ENCODE measurements around the gene TMEM132D.

The TMEM132D gene

DNA sequence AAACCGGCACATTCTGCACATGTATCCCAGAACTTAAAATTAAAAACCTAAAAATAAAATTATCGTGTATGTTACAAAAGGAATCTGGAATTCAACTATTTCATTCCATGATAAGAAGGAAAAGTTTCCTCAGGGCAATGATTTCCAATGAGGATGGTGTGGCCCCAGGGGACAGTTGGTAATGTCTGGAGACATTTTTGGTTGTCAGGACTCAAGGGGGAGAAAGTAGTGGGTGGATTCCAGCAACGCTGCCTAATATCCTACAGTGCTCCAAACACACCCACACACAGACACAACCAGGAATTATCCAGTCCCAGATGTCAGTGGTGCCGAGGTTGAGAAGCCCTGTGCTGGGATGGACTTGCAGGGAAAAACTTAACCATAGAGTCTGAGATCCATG, 228.3 kb downstream of the TMEM132D start:
- POLR2A ChIA-PET: no interaction called here

DNA sequence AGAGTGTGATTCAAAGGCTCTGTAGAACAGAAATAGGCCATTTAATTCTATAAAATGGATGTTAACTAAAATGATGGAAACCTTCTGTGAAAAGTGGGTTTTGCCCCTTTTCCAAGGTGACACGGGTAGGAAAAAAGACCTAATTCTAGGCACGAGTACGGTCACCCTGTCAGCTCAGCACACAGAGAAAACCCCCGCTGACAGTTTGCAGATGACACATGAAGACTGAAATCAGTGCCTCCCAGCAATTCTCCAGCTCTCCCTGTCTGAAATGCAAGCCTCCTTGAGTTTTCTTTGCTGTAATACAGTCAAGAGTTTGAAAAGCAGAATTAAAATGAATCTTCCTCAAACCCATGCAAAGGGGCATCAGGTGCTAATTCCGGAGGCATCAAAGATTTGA, 230.0 kb downstream of the TMEM132D start:
- ChIA-PET CTCF (no interaction called here), POLR2A (no interaction called here)
- no peak for DNase-seq (ENCODE audit: extremely low spot score)
- TF ChIP-seq, protein P1, sequence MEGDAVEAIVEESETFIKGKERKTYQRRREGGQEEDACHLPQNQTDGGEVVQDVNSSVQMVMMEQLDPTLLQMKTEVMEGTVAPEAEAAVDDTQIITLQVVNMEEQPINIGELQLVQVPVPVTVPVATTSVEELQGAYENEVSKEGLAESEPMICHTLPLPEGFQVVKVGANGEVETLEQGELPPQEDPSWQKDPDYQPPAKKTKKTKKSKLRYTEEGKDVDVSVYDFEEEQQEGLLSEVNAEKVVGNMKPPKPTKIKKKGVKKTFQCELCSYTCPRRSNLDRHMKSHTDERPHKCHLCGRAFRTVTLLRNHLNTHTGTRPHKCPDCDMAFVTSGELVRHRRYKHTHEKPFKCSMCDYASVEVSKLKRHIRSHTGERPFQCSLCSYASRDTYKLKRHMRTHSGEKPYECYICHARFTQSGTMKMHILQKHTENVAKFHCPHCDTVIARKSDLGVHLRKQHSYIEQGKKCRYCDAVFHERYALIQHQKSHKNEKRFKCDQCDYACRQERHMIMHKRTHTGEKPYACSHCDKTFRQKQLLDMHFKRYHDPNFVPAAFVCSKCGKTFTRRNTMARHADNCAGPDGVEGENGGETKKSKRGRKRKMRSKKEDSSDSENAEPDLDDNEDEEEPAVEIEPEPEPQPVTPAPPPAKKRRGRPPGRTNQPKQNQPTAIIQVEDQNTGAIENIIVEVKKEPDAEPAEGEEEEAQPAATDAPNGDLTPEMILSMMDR (IDR thresholded peaks at IDR 0.05; ENCODE audit: control extremely low read depth, extremely low read depth, low read depth, missing control alignments): no peak

More for the DNA sequence above, 228.3 kb downstream of the TMEM132D start:
- CTCF ChIA-PET: no interaction called here
- TF ChIP-seq, protein P1 (IDR thresholded peaks at IDR 0.05; ENCODE audit: control extremely low read depth, extremely low read depth, low read depth, missing control alignments): no peak
- no peak for DNase-seq (ENCODE audit: extremely low spot score)

DNA sequence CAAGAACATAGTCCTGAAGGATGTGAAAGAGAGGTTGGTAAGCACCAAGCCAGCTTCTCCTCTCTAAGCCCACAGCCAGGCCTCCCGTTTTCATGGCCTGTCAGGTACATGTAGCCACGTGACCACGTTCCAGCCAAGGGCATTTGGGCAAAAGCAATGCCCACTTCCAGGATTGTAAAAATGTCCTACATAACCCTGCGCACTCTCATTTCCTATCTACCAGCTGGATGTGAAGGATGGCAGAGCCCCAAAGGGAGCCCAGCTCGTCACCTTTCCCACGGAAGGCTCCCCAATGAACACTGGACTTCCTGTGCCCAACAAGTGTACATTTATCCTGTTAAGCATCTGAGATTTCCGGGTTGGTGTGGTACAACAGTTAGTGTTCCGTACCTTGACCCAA, 231.7 kb downstream of the TMEM132D start:
- POLR2A ChIA-PET: no interaction called here
- no peak for DNase-seq (ENCODE audit: extremely low spot score)
- TF ChIP-seq, protein P1 (IDR thresholded peaks at IDR 0.05; ENCODE audit: control extremely low read depth, extremely low read depth, low read depth, missing control alignments): no peak
- CTCF ChIA-PET: no interaction called here

DNA sequence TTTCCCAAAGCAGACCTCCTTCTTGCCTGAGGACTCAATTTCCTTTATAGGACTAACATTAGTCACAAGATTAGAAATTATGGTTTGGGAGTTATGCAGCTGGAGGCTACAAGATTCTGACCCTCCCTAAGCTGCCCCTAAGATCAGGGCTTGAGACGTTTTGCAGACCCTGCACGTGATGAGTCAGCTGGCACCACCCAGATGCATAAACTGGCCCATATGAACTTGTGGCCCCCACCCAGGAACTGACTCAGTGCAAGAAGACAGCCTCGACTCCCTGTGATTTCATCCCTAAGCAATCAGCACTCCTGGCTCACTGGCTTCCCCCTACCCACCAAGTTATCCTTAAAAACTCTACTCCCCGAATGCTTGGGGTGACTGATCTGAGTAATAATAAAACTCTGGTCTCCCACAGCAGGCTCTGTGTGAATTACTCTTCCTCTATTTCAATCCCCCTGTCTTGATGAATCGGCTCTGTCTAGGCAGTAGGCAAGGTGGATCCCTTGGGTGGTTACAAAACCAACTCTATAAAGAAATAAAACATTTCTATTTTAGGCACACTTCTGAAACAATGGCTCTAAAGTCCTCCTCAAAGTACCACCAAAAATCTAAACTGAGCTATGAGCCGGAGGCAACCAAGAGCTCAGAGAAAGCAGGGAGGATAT, 233.4 kb downstream of the TMEM132D start:
- TF ChIP-seq, protein P1 (IDR thresholded peaks at IDR 0.05; ENCODE audit: control extremely low read depth, extremely low read depth, low read depth, missing control alignments): no peak
- CTCF ChIA-PET: interaction anchor here (2.0 kb wide), 1 partner anchor 10 kb away, joined by 4 read pairs; no protein-coding TSS in a partner anchor
- no peak for DNase-seq (ENCODE audit: extremely low spot score)

DNA sequence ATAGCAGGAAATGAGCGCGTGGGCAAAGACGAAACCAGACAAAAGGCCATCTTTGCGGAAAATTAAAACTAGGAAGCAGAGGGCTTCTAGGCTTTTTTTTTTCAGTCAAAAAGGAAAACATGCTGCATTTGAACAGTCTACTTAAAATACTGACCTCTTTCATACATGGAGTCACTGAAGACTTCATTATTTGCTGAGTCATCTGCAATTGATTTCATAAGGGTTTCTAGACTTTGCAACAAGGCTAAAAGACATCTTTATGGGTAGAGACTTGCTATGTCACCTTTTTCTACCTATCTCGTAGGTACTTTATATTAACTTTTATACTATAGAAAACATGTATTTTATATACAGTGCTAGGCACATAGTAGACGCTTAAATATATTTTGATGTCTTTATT, 238.4 kb downstream of the TMEM132D start:
- DNase-seq (ENCODE audit: extremely low spot score): no peak
- ChIA-PET POLR2A (no interaction called here), CTCF (interaction anchor here (0.8 to 1.5 kb wide), 2 partner anchors 21 to 26 kb away, joined by 3 to 4 read pairs; no protein-coding TSS in a partner anchor)
- TF ChIP-seq, protein P1 (IDR thresholded peaks at IDR 0.05; ENCODE audit: control extremely low read depth, extremely low read depth, low read depth, missing control alignments): no peak

More for the DNA sequence above, 233.4 kb downstream of the TMEM132D start:
- POLR2A ChIA-PET: no interaction called here

DNA sequence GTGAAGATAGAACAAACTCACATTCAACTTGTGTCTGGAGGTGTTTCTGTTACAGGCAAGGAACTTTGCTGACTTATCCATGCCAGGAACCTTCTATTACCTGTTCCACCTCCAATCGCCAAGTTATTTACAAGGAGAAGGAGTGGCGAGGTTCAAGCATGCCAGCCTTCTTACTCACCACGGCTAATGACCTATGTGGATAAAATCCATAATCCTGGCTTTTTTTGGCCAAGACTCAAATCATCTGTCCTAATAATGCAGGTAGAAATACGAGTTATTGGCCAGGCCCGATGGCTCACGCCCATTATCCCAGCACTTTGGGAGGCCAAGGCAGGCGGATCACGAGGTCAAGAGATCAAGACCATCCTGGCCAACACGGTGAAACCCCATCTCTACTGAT, 241.6 kb downstream of the TMEM132D start:
- ChIA-PET POLR2A (no interaction called here), CTCF (interaction anchor here (1.3 to 1.5 kb wide), 2 partner anchors 9 to 13 kb away, joined by 3 to 4 read pairs; no protein-coding TSS in a partner anchor)
- no peak for DNase-seq (ENCODE audit: extremely low spot score)
- TF ChIP-seq, protein P1 (IDR thresholded peaks at IDR 0.05; ENCODE audit: control extremely low read depth, extremely low read depth, low read depth, missing control alignments): no peak

Data from GM10248 (cell line).